ENCODE results near the gene PTPRM. TPM values are rescaled to one million over a fixed set of nuclear protein-coding genes. Genes with fewer than 3 reads are reported as not detected.

Gene PTPRM
- total RNA-seq, 1 donor from 2014 or later = 63.2 TPM

DNA sequence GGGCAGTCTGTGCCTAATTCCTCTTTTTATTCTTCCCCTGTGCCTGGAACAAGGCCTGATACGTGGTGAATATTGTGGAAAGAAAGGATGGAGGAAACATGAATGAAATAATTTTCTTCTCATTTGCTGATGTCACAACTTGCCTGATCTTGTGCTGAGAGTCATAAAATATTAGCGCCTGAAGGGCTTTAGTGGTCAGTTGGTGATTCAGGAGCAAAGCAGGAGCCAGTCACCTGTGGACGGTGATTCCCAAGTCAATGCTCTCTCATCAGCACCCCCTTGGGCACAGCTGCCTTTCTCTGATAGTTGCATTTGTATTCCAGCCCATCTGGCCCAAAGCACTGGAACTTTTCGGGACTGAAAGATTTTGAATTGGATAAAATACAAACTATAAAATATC lies 539.5 kb downstream of the PTPRM start:
- peak; percentile 38 for DNase-seq (ENCODE audit: low read depth)
- no peak overlapping the region for H3K4me3 ChIP-seq (ENCODE audit: low read depth, low read length)

DNA sequence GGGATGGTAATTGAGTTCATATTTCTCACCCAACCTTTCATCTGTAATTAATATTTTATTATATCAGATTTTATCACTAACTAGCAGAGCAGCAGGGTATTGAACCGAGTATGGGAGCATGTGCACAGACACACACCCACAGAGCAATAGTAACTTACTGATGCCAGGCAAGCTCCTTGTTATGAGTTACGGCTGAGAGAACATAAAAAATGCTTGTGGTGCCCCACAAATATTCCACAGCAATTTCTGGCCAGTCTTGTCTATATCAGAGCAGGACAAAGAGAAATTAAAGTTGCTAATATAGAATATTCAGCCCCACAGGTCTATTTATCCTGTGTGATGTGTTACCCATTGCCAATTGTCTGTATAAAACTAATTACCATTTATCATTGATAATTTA lies 540.3 kb downstream of the PTPRM start:
- TF ChIP-seq, protein P1, sequence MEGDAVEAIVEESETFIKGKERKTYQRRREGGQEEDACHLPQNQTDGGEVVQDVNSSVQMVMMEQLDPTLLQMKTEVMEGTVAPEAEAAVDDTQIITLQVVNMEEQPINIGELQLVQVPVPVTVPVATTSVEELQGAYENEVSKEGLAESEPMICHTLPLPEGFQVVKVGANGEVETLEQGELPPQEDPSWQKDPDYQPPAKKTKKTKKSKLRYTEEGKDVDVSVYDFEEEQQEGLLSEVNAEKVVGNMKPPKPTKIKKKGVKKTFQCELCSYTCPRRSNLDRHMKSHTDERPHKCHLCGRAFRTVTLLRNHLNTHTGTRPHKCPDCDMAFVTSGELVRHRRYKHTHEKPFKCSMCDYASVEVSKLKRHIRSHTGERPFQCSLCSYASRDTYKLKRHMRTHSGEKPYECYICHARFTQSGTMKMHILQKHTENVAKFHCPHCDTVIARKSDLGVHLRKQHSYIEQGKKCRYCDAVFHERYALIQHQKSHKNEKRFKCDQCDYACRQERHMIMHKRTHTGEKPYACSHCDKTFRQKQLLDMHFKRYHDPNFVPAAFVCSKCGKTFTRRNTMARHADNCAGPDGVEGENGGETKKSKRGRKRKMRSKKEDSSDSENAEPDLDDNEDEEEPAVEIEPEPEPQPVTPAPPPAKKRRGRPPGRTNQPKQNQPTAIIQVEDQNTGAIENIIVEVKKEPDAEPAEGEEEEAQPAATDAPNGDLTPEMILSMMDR (conservative IDR thresholded peaks at IDR 0.05; ENCODE audit: low read depth, low read length) = no peak
- H3K4me3 ChIP-seq (ENCODE audit: low read depth, low read length) = no peak overlapping the region
- peak; percentile 47 for DNase-seq (ENCODE audit: low read depth)

More for the DNA sequence above, 539.5 kb downstream of the PTPRM start:
- TF ChIP-seq, protein P1 (conservative IDR thresholded peaks at IDR 0.05; ENCODE audit: low read depth, low read length) = peak; percentile 3

DNA sequence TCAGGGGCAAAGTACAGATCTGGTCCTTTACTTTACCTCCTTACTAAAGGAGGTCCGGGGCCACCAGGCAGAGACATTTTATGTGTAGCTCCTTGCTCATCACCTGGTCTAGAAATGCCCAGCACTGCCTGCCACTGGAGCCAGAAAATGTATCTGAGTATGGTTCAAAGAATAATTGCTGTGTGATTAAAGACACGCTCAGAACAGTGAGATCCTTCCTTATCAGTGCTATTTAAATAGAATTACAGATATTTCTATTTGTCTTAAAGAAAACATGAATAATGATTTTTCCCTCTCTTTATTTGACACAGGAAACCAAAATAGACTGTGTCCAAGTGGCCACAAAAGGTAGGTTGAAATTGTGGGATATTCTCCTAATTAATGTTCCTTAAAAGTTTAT lies 547.4 kb downstream of the PTPRM start:
- DNase-seq (ENCODE audit: low read depth) = no peak
- no peak overlapping the region for H3K4me3 ChIP-seq (ENCODE audit: low read depth, low read length)
- TF ChIP-seq, protein P1 (conservative IDR thresholded peaks at IDR 0.05; ENCODE audit: low read depth, low read length) = no peak

- H3K4me3 ChIP-seq (ENCODE audit: low read depth, low read length) = no peak overlapping the region
- peak; percentile 69 for DNase-seq (ENCODE audit: low read depth)
Observed at GRCh38 chr18:8116341-8117005, 549.4 kb downstream of the PTPRM start.

DNA sequence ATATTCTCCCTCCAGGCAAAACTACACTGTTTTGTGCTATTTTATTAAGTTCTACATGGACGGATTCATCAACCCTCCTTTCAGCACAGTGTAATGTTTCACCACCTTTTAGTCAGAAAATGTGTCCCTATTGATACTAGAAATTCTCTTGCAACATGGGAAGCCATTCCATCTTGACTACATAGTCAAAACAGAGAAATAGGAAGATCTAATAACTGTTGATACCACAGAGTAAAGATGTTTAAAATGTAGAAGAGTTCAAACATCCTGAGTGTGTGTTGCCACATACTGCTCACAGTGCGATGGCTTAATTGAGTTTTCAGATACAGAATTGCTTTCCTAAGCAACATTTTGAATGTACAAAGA lies 549.9 kb downstream of the PTPRM start:
- no peak overlapping the region for H3K4me3 ChIP-seq (ENCODE audit: low read depth, low read length)
- TF ChIP-seq, protein P1 (conservative IDR thresholded peaks at IDR 0.05; ENCODE audit: low read depth, low read length) = no peak
- no peak for DNase-seq (ENCODE audit: low read depth)

More at GRCh38 chr18:8116341-8117005, 549.4 kb downstream of the PTPRM start:
- TF ChIP-seq, protein P1 (conservative IDR thresholded peaks at IDR 0.05; ENCODE audit: low read depth, low read length) = no peak

- H3K4me3 ChIP-seq (ENCODE audit: low read depth, low read length) = no peak overlapping the region
- DNase-seq (ENCODE audit: low read depth) = no peak
- TF ChIP-seq, protein P1 (conservative IDR thresholded peaks at IDR 0.05; ENCODE audit: low read depth, low read length) = no peak
Observed at GRCh38 chr18:8121101-8121500, 554.0 kb downstream of the PTPRM start.

- no peak overlapping the region for H3K4me3 ChIP-seq (ENCODE audit: low read depth, low read length)
- peak; percentile 59 for DNase-seq (ENCODE audit: low read depth)
- TF ChIP-seq, protein P1 (conservative IDR thresholded peaks at IDR 0.05; ENCODE audit: low read depth, low read length) = no peak
Observed at GRCh38 chr18:8121942-8122480, 554.9 kb downstream of the PTPRM start.
